ENCODE results near the gene RNF38. TPM values are rescaled to one million over a fixed set of nuclear protein-coding genes. Genes with fewer than 3 reads are reported as not detected.

Gene RNF38
- total and polyA plus RNA-seq, 2 donors (not counting 3 experiments of a cell fraction or from before 2014, with no cell fraction given), result 36.7 to 47.2 TPM

DNA sequence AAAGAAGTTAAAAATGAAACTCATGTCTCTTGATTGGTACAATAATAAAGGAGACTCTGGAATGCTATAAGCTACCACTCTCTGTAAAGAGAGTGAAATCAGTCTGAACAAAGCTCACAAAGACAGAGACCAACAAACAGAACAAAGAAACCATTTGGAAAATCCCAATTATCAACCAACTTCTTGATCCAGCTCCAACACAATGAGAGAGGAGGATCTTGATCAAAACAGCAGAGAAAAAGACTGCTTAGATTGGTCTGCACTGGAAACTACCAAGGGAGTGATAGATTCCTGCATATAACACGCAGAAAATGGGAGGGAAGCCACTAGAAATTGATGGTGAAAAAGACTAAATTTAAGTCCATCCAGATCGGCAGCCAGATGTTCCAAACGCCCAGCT is 23.1 kb upstream of the RNF38 start:
- dilution Hi-C loops (cut with MboI; ENCODE audit: extremely low pct_ligation_motif_present, low sequenced_read_pairs), result no loop called here
- H2AFZ ChIP-seq (ENCODE audit: low read depth, low read length), result no peak overlapping the region
- peaks cover 19% of the 10 kb centered on the region for H3K79me2 ChIP-seq (ENCODE audit: control insufficient read depth, insufficient read depth, low read length)
- H3K27me3 ChIP-seq (ENCODE audit: control insufficient read depth in 2 of 2, insufficient read depth in 2 of 2, low read length in 2 of 2), result no peaks in the 10 kb centered on the region
- DNase-seq (ENCODE audit: low read depth, low spot score) (no peak), FAIRE-seq (no peak)
- peaks cover 2% of the 10 kb centered on the region for H4K20me1 ChIP-seq (replicated peaks; ENCODE audit: control insufficient read depth, extremely low read depth, insufficient read depth, low read length)
- H3K36me3 ChIP-seq (ENCODE audit: control insufficient read depth in 2 of 2, extremely low read depth in 1 of 2, insufficient read depth in 2 of 2, low read length in 2 of 2), result peaks cover 0 to 4% of the 10 kb centered on the region in 2 experiments
- intact Hi-C loops (cut with micrococcal nuclease), result no loop called here
- ChIA-PET CTCF (interaction anchor here (1.1 to 2.3 kb wide), 4 partner anchors 12 to 27 kb away, joined by 3 to 11 read pairs (median 7); no protein-coding TSS in a partner anchor), POLR2A (no interaction called here)
- no peak overlapping the region for H3K4me3 ChIP-seq (replicated peaks in 1 of 3; ENCODE audit: insufficient read depth in 1 of 3, low read depth in 1 of 3, low read length in 3 of 3)
- H3K9me3 ChIP-seq (replicated peaks; ENCODE audit: control insufficient read depth, insufficient read depth, low read length), result no peaks in the 10 kb centered on the region
- no peak for TF ChIP-seq MYC (IDR thresholded peaks at IDR 0.05; ENCODE audit: low read depth, low read length)
- TF ChIP-seq POLR2A (IDR thresholded peaks at IDR 0.05; ENCODE audit: low read depth, low read length), result no peak
- TF ChIP-seq, protein P1, sequence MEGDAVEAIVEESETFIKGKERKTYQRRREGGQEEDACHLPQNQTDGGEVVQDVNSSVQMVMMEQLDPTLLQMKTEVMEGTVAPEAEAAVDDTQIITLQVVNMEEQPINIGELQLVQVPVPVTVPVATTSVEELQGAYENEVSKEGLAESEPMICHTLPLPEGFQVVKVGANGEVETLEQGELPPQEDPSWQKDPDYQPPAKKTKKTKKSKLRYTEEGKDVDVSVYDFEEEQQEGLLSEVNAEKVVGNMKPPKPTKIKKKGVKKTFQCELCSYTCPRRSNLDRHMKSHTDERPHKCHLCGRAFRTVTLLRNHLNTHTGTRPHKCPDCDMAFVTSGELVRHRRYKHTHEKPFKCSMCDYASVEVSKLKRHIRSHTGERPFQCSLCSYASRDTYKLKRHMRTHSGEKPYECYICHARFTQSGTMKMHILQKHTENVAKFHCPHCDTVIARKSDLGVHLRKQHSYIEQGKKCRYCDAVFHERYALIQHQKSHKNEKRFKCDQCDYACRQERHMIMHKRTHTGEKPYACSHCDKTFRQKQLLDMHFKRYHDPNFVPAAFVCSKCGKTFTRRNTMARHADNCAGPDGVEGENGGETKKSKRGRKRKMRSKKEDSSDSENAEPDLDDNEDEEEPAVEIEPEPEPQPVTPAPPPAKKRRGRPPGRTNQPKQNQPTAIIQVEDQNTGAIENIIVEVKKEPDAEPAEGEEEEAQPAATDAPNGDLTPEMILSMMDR (IDR thresholded peaks at IDR 0.05; ENCODE audit: extremely low read depth in 1 of 2, insufficient read depth in 1 of 2, low read depth in 1 of 2, low read length in 2 of 2), result no peak
- H3K9ac ChIP-seq (replicated peaks; ENCODE audit: extremely low read depth, insufficient read depth, low read length), result no peak overlapping the region
- H3K4me2 ChIP-seq (ENCODE audit: insufficient read depth, low read length), result no peak overlapping the region
- no peak overlapping the region for H3K27ac ChIP-seq (ENCODE audit: insufficient read depth, low read depth, low read length)
- no peaks in the 10 kb centered on the region for H3K9me1 ChIP-seq (replicated peaks; ENCODE audit: control insufficient read depth, extremely low read depth, insufficient read depth, low read length)
- H3K4me1 ChIP-seq (ENCODE audit: control insufficient read depth, extremely low read depth, insufficient read depth, low read length), result peaks cover 19% of the 10 kb centered on the region
- BruUV-seq (replicated peaks), result no TSS peak

- CTCF ChIA-PET, result interaction anchor here (1.2 to 5.1 kb wide), 3 partner anchors 9 to 33 kb away, joined by 3 to 26 read pairs (median 3); no protein-coding TSS in a partner anchor
- POLR2A ChIA-PET, result no interaction called here
These were observed 16.8 kb upstream of the RNF38 start for GRCh38 chr9:36416890-36417289.

More at GRCh38 chr9:36416890-36417289, 16.8 kb upstream of the RNF38 start:
- DNase-seq (ENCODE audit: low read depth, low spot score) (no peak), FAIRE-seq (no peak)
- Histone ChIP-seq H3K9me3 (replicated peaks; ENCODE audit: control insufficient read depth, insufficient read depth, low read length) (no peaks in the 10 kb centered on the region), H3K27ac (ENCODE audit: insufficient read depth, low read depth, low read length) (no peak overlapping the region), H3K79me2 (ENCODE audit: control insufficient read depth, insufficient read depth, low read length) (peaks cover 9% of the 10 kb centered on the region), H3K9ac (replicated peaks; ENCODE audit: extremely low read depth, insufficient read depth, low read length) (no peak overlapping the region), H3K4me2 (ENCODE audit: insufficient read depth, low read length) (no peak overlapping the region), H4K20me1 (replicated peaks; ENCODE audit: control insufficient read depth, extremely low read depth, insufficient read depth, low read length) (peaks cover 2% of the 10 kb centered on the region), H3K4me3 (replicated peaks in 1 of 3; ENCODE audit: insufficient read depth in 1 of 3, low read depth in 1 of 3, low read length in 3 of 3) (no peak overlapping the region), H3K36me3 (ENCODE audit: control insufficient read depth in 2 of 2, extremely low read depth in 1 of 2, insufficient read depth in 2 of 2, low read length in 2 of 2) (no peaks in the 10 kb centered on the region), H3K9me1 (replicated peaks; ENCODE audit: control insufficient read depth, extremely low read depth, insufficient read depth, low read length) (no peaks in the 10 kb centered on the region), H3K27me3 (ENCODE audit: control insufficient read depth in 2 of 2, insufficient read depth in 2 of 2, low read length in 2 of 2) (no peaks in the 10 kb centered on the region), H2AFZ (ENCODE audit: low read depth, low read length) (no peak overlapping the region), H3K4me1 (ENCODE audit: control insufficient read depth, extremely low read depth, insufficient read depth, low read length) (peaks cover 10% of the 10 kb centered on the region)
- no TSS peak for BruUV-seq (replicated peaks)
- dilution Hi-C loops (cut with MboI; ENCODE audit: extremely low pct_ligation_motif_present, low sequenced_read_pairs), result no loop called here
- intact Hi-C loops (cut with micrococcal nuclease), result no loop called here
- TF ChIP-seq EZH2 (IDR thresholded peaks at IDR 0.05; ENCODE audit: borderline replicate concordance, low read depth, low read length, severe bottlenecking) (no peak), GATA2 (IDR thresholded peaks at IDR 0.05; ENCODE audit: insufficient read depth, insufficient read length, low read depth, low read length) (no peak), MYC (IDR thresholded peaks at IDR 0.05; ENCODE audit: low read depth, low read length) (no peak), FOS (IDR thresholded peaks at IDR 0.05; ENCODE audit: borderline replicate concordance, insufficient read depth, low read length) (no peak), MAX (IDR thresholded peaks at IDR 0.05; ENCODE audit: insufficient read depth, insufficient read length) (no peak), POLR2A (IDR thresholded peaks at IDR 0.05; ENCODE audit: low read depth, low read length) (no peak), JUN (IDR thresholded peaks at IDR 0.05; ENCODE audit: borderline replicate concordance, insufficient read depth, insufficient read length, low read depth) (no peak), POLR2AphosphoS5 (IDR thresholded peaks at IDR 0.05; ENCODE audit: insufficient read depth, low read depth, low read length) (no peak)
- TF ChIP-seq, protein P1 (IDR thresholded peaks at IDR 0.05; ENCODE audit: extremely low read depth in 1 of 2, insufficient read depth in 1 of 2, low read depth in 1 of 2, low read length in 2 of 2), result no peak
